HepG2 (cell line): Measurements from ENCODE around the gene SNRPF. TPM values are rescaled to one million over a fixed set of nuclear protein-coding genes. Genes with fewer than 3 reads are reported as not detected.
A peak's percentile ranks its signal among the peaks of the same experiment; 100 is the strongest.

Experiments
- CREM ChIP-seq, 2 experiments: sonication (generic) in 1 of 2; formaldehyde crosslinking in 1 of 2; IDR thresholded peaks; 2 replicates each; pipeline versions ENCODE4 v1.4.0 to v1.6.1; 2016 to 2020; ENCODE audit warnings: antibody characterized with exemption in 1 of 2, mild to moderate bottlenecking in 1 of 2, missing genetic modification reagents in 1 of 2
- EP300 ChIP-seq, 3 experiments: sonication (generic) in 1 of 3; formaldehyde crosslinking in 1 of 3; IDR thresholded peaks; 2 replicates each; pipeline versions ENCODE4 v1.5.1 to v1.6.1; 2011 to 2020; ENCODE audit warnings: low read depth in 2 of 3, low read length in 2 of 3, borderline replicate concordance in 1 of 3, improper control_type of control experiment in 1 of 3, mild to moderate bottlenecking in 1 of 3, missing genetic modification reagents in 1 of 3, moderate library complexity in 1 of 3
- ETV5 ChIP-seq: IDR thresholded peaks from 2 replicates; pipeline ENCODE4 v1.6.1; 2018; ENCODE audit warnings: missing biosample characterization, missing genetic modification reagents, inconsistent platforms, borderline replicate concordance
- MIER2 ChIP-seq: IDR thresholded peaks from 2 replicates; pipeline ENCODE4 v1.6.1; 2016; ENCODE audit warnings: missing biosample characterization, missing genetic modification reagents
- NFATC3 ChIP-seq: sonication (generic); formaldehyde crosslinking; IDR thresholded peaks from 2 replicates; pipeline ENCODE4 v1.5.1; 2020; ENCODE audit warnings: mild to moderate bottlenecking, missing genetic modification reagents
- PHF5A ChIP-seq: IDR thresholded peaks from one replicate; pipeline ENCODE4 v1.6.1; 2018; ENCODE audit warnings: low read depth, missing genetic modification reagents; ENCODE audit not compliant: unreplicated experiment
- ZBTB7B ChIP-seq: sonication (generic); formaldehyde crosslinking; IDR thresholded peaks from 2 replicates; pipeline ENCODE4 v1.4.0; 2020; ENCODE audit warnings: missing genetic modification reagents
- ZNF17 ChIP-seq: sonication (generic); formaldehyde crosslinking; IDR thresholded peaks from 2 replicates; pipeline ENCODE4 v1.5.0; 2020; ENCODE audit warnings: mild to moderate bottlenecking, missing genetic modification reagents
- ZNF317 ChIP-seq: sonication (generic); formaldehyde crosslinking; IDR thresholded peaks from 2 replicates; pipeline ENCODE4 v1.5.0; 2020; ENCODE audit warnings: mild to moderate bottlenecking, missing genetic modification reagents
- ZNF737 ChIP-seq: sonication (generic); formaldehyde crosslinking; IDR thresholded peaks from 2 replicates; pipeline ENCODE4 v1.5.0; 2020; ENCODE audit warnings: missing genetic modification reagents, mild to moderate bottlenecking, borderline replicate concordance
- ZNF75D ChIP-seq: sonication (generic); formaldehyde crosslinking; IDR thresholded peaks from 2 replicates; pipeline ENCODE4 v1.8.1; 2023; ENCODE audit warnings: missing genetic modification reagents, mild to moderate bottlenecking, borderline replicate concordance
- polyA plus RNA-seq, 8 experiments: library from polyadenylated mRNA; depleted of rRNA in 3 of 8; stranded (reverse) in 7 of 8; unstranded in 1 of 8; fragments of >200 nt; fragmentation: Illumina TruSeq in 4 of 8; extraction: Trizol in 4 of 8; gene quantifications; 2 replicates each; pipeline versions ENCODE4 v1.2.1 to v1.2.3, GENCODE V29; 2011 to 2016; ENCODE audit warnings: low read depth in 4 of 8, missing spikeins in 1 of 8, mixed read lengths in 1 of 8; ENCODE audit not compliant: insufficient read depth in 1 of 8
- total RNA-seq, 5 experiments: library from RNA; depleted of rRNA; stranded (reverse); fragments of >200 nt; fragmentation: Illumina TruSeq; extraction: Trizol; gene quantifications; 2 replicates each; pipeline ENCODE4 v1.2.3, GENCODE V29; 2016; ENCODE audit warnings: low read depth in 1 of 5
- TF ChIP-seq, protein P1 (sequence below): IDR thresholded peaks from 2 replicates; pipeline ENCODE4 v1.6.1; 2016; ENCODE audit warnings: missing compliant biosample characterization, missing genetic modification reagents, borderline replicate concordance
- TF ChIP-seq, protein P2 (sequence below): sonication (generic); formaldehyde crosslinking; IDR thresholded peaks from 2 replicates; pipeline ENCODE4 v1.4.0; 2020; ENCODE audit warnings: missing genetic modification reagents, borderline replicate concordance
- TF ChIP-seq, protein P3 (sequence below): sonication (generic); formaldehyde crosslinking; IDR thresholded peaks from 2 replicates; pipeline ENCODE4 v1.8.0; 2022; ENCODE audit warnings: mild to moderate bottlenecking, missing genetic modification reagents; ENCODE audit not compliant: insufficient replicate concordance
- TF ChIP-seq, protein P4 (sequence below): sonication (generic); formaldehyde crosslinking; IDR thresholded peaks from 2 replicates; pipeline ENCODE4 v1.4.0; 2020; ENCODE audit warnings: mild to moderate bottlenecking, missing genetic modification reagents

Gene SNRPF
- total and polyA plus RNA-seq, 2 of the 13 experiments (the other 11 are each of a cell fraction or from before 2014, with no cell fraction given), result 31.7 to 77.2 TPM

DNA sequence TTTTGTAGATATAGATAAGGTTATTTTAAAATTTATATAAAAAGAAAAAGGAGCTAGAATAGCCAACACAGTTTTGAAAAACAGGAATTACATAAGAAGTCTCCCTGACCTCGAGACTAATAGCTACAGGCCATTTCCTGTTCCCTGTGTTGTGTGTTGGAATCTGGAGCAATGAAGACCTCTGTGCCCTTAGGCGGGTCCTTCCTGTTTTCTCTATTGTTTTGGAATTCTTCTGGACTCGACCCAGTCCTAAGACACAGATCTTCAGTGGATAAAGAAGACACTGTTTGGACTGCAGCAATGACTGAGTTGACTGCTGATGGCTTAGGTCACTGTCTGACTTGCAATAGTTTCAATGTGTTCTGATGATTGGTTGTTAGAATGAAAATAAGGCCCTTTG is 26.2 kb downstream of the SNRPF start (continued):
- TF ChIP-seq ZNF17 (CRISPR knock-in tag) (no peak), ZNF75D (CRISPR knock-in tag) (no peak), MIER2 (CRISPR knock-in tag) (no peak), ZNF737 (CRISPR knock-in tag) (no peak), NFATC3 (no peak), EP300 (IDR thresholded peaks at IDR 0.05; ENCODE audit: low read depth in 2 of 2, low read length in 2 of 2) (no peak), EP300 (CRISPR knock-in tag; IDR thresholded peaks at IDR 0.05; ENCODE audit: borderline replicate concordance) (no peak), ZBTB7B (CRISPR knock-in tag) (no peak), CREM (IDR thresholded peaks at IDR 0.05) (no peak), CREM (CRISPR knock-in tag; IDR thresholded peaks at IDR 0.05) (no peak), PHF5A (CRISPR knock-in tag) (no peak), ZNF317 (CRISPR knock-in tag) (no peak), ETV5 (CRISPR knock-in tag) (peak; percentile 52; the same call in 1 of the 2 replicates)
- TF ChIP-seq, protein P1, sequence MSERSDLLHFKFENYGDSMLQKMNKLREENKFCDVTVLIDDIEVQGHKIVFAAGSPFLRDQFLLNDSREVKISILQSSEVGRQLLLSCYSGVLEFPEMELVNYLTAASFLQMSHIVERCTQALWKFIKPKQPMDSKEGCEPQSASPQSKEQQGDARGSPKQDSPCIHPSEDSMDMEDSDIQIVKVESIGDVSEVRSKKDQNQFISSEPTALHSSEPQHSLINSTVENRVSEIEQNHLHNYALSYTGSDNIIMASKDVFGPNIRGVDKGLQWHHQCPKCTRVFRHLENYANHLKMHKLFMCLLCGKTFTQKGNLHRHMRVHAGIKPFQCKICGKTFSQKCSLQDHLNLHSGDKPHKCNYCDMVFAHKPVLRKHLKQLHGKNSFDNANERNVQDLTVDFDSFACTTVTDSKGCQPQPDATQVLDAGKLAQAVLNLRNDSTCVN (CRISPR knock-in tag), result peak; percentile 91; the same call in 1 of the 2 replicates
- TF ChIP-seq, protein P2, sequence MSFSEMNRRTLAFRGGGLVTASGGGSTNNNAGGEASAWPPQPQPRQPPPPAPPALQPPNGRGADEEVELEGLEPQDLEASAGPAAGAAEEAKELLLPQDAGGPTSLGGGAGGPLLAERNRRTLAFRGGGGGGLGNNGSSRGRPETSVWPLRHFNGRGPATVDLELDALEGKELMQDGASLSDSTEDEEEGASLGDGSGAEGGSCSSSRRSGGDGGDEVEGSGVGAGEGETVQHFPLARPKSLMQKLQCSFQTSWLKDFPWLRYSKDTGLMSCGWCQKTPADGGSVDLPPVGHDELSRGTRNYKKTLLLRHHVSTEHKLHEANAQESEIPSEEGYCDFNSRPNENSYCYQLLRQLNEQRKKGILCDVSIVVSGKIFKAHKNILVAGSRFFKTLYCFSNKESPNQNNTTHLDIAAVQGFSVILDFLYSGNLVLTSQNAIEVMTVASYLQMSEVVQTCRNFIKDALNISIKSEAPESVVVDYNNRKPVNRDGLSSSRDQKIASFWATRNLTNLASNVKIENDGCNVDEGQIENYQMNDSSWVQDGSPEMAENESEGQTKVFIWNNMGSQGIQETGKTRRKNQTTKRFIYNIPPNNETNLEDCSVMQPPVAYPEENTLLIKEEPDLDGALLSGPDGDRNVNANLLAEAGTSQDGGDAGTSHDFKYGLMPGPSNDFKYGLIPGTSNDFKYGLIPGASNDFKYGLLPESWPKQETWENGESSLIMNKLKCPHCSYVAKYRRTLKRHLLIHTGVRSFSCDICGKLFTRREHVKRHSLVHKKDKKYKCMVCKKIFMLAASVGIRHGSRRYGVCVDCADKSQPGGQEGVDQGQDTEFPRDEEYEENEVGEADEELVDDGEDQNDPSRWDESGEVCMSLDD, result no peak
- TF ChIP-seq, protein P3, sequence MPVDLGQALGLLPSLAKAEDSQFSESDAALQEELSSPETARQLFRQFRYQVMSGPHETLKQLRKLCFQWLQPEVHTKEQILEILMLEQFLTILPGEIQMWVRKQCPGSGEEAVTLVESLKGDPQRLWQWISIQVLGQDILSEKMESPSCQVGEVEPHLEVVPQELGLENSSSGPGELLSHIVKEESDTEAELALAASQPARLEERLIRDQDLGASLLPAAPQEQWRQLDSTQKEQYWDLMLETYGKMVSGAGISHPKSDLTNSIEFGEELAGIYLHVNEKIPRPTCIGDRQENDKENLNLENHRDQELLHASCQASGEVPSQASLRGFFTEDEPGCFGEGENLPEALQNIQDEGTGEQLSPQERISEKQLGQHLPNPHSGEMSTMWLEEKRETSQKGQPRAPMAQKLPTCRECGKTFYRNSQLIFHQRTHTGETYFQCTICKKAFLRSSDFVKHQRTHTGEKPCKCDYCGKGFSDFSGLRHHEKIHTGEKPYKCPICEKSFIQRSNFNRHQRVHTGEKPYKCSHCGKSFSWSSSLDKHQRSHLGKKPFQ (CRISPR knock-in tag), result no peak
- TF ChIP-seq, protein P4, sequence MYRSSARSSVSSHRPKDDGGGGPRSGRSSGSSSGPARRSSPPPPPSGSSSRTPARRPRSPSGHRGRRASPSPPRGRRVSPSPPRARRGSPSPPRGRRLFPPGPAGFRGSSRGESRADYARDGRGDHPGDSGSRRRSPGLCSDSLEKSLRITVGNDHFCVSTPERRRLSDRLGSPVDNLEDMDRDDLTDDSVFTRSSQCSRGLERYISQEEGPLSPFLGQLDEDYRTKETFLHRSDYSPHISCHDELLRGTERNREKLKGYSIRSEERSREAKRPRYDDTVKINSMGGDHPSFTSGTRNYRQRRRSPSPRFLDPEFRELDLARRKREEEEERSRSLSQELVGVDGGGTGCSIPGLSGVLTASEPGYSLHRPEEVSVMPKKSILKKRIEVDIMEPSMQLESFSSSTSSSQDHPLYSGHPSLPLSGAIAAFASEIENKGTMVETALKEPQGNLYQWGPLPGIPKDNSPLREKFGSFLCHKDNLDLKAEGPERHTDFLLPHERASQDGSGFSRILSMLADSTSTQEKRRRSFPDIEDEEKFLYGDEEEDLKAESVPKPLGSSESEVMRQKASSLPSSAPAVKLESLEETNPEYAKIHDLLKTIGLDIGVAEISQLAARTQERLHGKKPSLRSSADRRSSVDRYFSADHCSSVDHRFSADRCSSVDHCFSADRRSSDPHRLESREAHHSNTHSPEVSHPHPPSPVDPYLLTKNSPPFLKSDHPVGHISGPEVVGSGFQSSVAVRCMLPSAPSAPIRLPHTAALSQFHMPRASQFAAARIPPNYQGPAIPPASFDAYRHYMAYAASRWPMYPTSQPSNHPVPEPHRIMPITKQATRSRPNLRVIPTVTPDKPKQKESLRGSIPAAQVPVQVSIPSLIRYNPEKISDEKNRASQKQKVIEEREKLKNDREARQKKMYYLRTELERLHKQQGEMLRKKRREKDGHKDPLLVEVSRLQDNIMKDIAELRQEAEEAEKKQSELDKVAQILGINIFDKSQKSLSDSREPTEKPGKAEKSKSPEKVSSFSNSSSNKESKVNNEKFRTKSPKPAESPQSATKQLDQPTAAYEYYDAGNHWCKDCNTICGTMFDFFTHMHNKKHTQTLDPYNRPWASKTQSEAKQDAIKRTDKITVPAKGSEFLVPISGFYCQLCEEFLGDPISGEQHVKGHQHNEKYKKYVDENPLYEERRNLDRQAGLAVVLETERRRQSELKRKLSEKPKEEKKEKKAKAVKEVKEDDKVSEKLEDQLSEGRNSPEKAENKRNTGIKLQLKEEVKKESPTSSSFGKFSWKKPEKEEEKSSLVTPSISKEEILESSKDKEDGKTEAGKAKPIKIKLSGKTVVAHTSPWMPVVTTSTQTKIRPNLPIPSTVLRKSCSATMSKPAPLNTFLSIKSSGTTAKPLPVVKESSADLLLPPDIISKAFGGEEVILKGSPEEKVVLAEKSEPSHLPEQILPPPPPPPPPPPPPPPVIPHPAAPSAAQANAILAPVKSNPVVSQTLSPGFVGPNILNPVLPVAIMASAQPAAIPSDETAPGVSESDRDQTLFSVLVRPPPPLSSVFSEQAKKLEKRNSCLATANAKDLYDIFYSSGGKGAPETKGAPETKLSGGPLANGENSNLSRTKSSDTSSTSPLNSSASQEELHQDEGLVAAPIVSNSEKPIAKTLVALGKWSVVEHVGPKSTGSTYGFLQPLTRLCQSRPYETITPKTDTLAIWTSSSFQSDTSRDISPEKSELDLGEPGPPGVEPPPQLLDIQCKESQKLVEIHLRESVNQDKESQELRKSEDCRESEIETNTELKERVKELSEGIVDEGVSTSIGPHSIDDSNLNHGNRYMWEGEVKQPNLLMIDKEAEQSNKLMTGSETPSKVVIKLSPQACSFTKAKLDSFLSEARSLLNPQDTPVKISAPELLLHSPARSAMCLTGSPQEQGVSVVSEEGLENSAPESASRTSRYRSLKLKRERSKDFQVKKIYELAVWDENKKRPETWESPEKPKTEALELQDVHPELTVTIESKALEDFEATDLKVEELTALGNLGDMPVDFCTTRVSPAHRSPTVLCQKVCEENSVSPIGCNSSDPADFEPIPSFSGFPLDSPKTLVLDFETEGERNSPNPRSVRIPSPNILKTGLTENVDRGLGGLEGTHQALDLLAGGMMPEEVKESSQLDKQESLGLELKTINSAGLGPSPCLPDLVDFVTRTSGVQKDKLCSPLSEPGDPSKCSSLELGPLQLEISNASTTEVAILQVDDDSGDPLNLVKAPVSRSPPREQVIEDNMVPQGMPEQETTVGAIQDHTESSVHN, result no peak
